ENCODE results near the gene APEX2.

- TF ChIP-seq POLR2AphosphoS5 (IDR thresholded peaks at IDR 0.05; ENCODE audit: insufficient read depth in 1 of 2, low read depth in 1 of 2): no peak
- TF ChIP-seq CTCF (IDR thresholded peaks at IDR 0.05): no peak
- TF ChIP-seq POLR2A (IDR thresholded peaks at IDR 0.05): no peak
These were observed 5.1 kb downstream of the APEX2 start for GRCh38 chrX:55005256-55005655.

All from vagina (tissue), 2 donors.